Endodermal cell (in vitro differentiated cells): ENCODE measurements around the gene DRGX. TPM values are rescaled to one million over a fixed set of nuclear protein-coding genes. Genes with fewer than 3 reads are reported as not detected.

Experiments used
- DNase-seq: peaks from one replicate; pipeline ENCODE4 v3.0.0-alpha.2; 2017
- H3K27ac ChIP-seq: 2 replicates; pipeline ENCODE4 v1.5.1; 2013; ENCODE audit warnings: mild to moderate bottlenecking, low read depth, low read length, moderate library complexity
- H3K27me3 ChIP-seq: 2 replicates; pipeline ENCODE4 v1.6.1; 2013; ENCODE audit warnings: mild to moderate bottlenecking, low read length, moderate library complexity; ENCODE audit not compliant: insufficient read depth, control insufficient read depth, poor library complexity, severe bottlenecking
- H3K36me3 ChIP-seq: 2 replicates; pipeline ENCODE4 v1.7.0; 2013; ENCODE audit warnings: mild to moderate bottlenecking, low read length, moderate library complexity; ENCODE audit not compliant: control insufficient read depth, insufficient read depth
- H3K4me1 ChIP-seq: one replicate; pipeline ENCODE4 v1.7.0; 2013; ENCODE audit warnings: low read length; ENCODE audit not compliant: control insufficient read depth, insufficient read depth
- H3K4me3 ChIP-seq: 2 replicates; pipeline ENCODE4 v1.5.1; 2013; ENCODE audit warnings: mild to moderate bottlenecking, low read length, moderate library complexity
- H3K9ac ChIP-seq: 2 replicates; pipeline ENCODE4 v1.6.1; 2013; ENCODE audit warnings: mild to moderate bottlenecking, low read length, moderate library complexity; ENCODE audit not compliant: poor library complexity, severe bottlenecking; ENCODE audit errors: extremely low read depth
- H3K9me3 ChIP-seq: 2 replicates; pipeline ENCODE4 v1.6.1; 2013; ENCODE audit warnings: mild to moderate bottlenecking, low read length, moderate library complexity; ENCODE audit not compliant: control insufficient read depth
- H3K27ac Mint-ChIP-seq: 2 replicates; pipeline ENCODE4 v1.8.0; 2020; ENCODE audit warnings: mixed read lengths
- H3K27me3 Mint-ChIP-seq: 2 replicates; pipeline ENCODE4 v1.8.0; 2021; ENCODE audit warnings: mild to moderate bottlenecking, mixed read lengths; ENCODE audit not compliant: insufficient read depth
- H3K36me3 Mint-ChIP-seq: 2 replicates; pipeline ENCODE4 v1.8.0; 2020; ENCODE audit warnings: low read depth, mixed read lengths
- H3K4me1 Mint-ChIP-seq: 2 replicates; pipeline ENCODE4 v1.8.0; 2020; ENCODE audit warnings: mixed read lengths
- H3K4me3 Mint-ChIP-seq: 2 replicates; pipeline ENCODE4 v1.8.0; 2020; ENCODE audit warnings: mild to moderate bottlenecking, moderate library complexity, mixed read lengths
- H3K9me3 Mint-ChIP-seq: 2 replicates; pipeline ENCODE4 v1.8.0; 2020; ENCODE audit warnings: mild to moderate bottlenecking, mixed read lengths
- CTCF ChIP-seq: fragments of 200-600 bp; sonication (generic); conservative IDR thresholded peaks from 2 replicates; pipeline ENCODE4 v1.5.0; 2021; ENCODE audit warnings: antibody characterized with exemption, mild to moderate bottlenecking
- WGBS, 2 experiments: methylation state at CpG; one replicate each; pipeline versions ENCODE4 v1.1.5 to v1.1.7; 2013; ENCODE audit warnings: missing lambda C conversion rate in 2 of 2, mixed read lengths in 1 of 2; ENCODE audit not compliant: insufficient coverage in 1 of 2, insufficient read length in 1 of 2; 5-methylcytosine and 5-hydroxymethylcytosine counted together
- total RNA-seq, 2 donors: library from RNA; stranded (reverse); fragmentation: NEBNext Ultra II Directional in 1 of 2; extraction: Animal tissue kit (Norgen Biotek cat#: 25700) in 1 of 2; gene quantifications; 2 replicates in 1 of 2; 3 replicates in 1 of 2; pipeline ENCODE4 v1.2.1, GENCODE V29; 2021

The DRGX gene
- total RNA-seq, 2 donors from 2014 or later: not detected

DNA sequence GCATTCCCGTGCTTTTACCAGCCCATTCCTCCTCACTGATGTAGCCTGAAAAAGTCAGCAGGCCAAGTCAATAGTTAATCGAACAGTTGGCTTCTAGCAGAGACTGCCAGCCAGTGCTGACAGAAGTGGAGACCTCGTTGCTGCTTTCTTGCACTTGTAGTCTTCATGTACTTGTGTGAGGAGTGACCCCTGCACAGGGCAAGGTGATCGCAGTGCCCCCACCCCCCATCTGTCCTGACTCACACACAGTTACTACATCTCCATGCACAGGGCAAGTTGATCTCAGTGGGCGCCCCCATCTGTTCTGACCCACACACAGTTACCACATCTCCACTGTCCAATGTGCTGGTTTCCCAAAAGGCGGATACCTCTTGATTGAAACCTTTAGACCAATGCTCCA, 62.7 kb downstream of the DRGX start:
- Mint-ChIP-seq H3K4me3 (no peak overlapping the region), H3K27me3 (peaks cover 6% of the 10 kb centered on the region), H3K9me3 (no peaks in the 10 kb centered on the region), H3K36me3 (no peaks in the 10 kb centered on the region), H3K27ac (no peak overlapping the region), H3K4me1 (no peaks in the 10 kb centered on the region)
- Histone ChIP-seq H3K4me3 (no peak overlapping the region), H3K27ac (no peak overlapping the region), H3K4me1 (no peaks in the 10 kb centered on the region), H3K27me3 (no peaks in the 10 kb centered on the region), H3K36me3 (no peaks in the 10 kb centered on the region), H3K9ac (no peak overlapping the region), H3K9me3 (no peaks in the 10 kb centered on the region)
- WGBS, 2 experiments: 86 to 90% methylated on average over 3 to 6 of the region's 6 CpGs
- no peak for TF ChIP-seq CTCF
- no peak for DNase-seq

- no peaks in the 10 kb centered on the region for H3K36me3 Mint-ChIP-seq
- no peaks in the 10 kb centered on the region for H3K4me1 Mint-ChIP-seq
- DNase-seq: no peak
- peaks cover 6% of the 10 kb centered on the region for H3K27me3 Mint-ChIP-seq
- TF ChIP-seq CTCF: no peak
- H3K27ac ChIP-seq: no peak overlapping the region
- 89 to 97% methylated on average over 6 of the region's 6 CpGs for WGBS, 2 experiments
- H3K4me3 ChIP-seq: no peak overlapping the region
- H3K4me3 Mint-ChIP-seq: no peak overlapping the region
- no peak overlapping the region for H3K27ac Mint-ChIP-seq
- H3K36me3 ChIP-seq: no peaks in the 10 kb centered on the region
- H3K27me3 ChIP-seq: no peaks in the 10 kb centered on the region
- no peaks in the 10 kb centered on the region for H3K9me3 Mint-ChIP-seq
- H3K4me1 ChIP-seq: no peaks in the 10 kb centered on the region
- no peaks in the 10 kb centered on the region for H3K9me3 ChIP-seq
- H3K9ac ChIP-seq: no peak overlapping the region
These were observed 63.1 kb downstream of the DRGX start for GRCh38 chr10:49332768-49333167.

DNA sequence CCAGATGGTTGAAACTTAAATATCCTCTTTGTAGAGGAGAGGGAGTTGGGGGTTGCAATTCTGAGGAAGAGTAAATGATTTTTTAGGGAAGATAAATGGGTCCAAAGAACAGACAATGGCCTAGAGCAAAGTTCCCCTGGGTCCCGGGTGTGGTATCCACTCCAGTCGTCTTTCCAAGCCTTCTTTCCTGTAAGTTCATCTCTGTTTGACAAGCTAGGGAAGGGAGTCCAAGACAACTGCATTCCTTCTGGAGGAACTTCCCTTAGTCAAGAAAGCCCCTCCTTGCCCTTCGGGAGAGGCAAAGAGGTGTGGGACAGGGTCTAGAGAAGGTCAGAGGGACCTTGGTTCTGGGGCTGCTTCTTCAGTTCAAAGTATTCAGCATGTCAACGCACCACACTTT, 63.6 kb downstream of the DRGX start:
- no peak overlapping the region for H3K4me3 ChIP-seq
- Mint-ChIP-seq H3K9me3 (no peaks in the 10 kb centered on the region), H3K4me3 (no peak overlapping the region), H3K36me3 (no peaks in the 10 kb centered on the region), H3K4me1 (no peaks in the 10 kb centered on the region), H3K27ac (no peak overlapping the region), H3K27me3 (peaks cover 6% of the 10 kb centered on the region)
- DNase-seq: no peak
- no peaks in the 10 kb centered on the region for H3K9me3 ChIP-seq
- no peak for TF ChIP-seq CTCF
- no peaks in the 10 kb centered on the region for H3K4me1 ChIP-seq
- 83 to 86% methylated on average over 1 to 4 of the region's 4 CpGs for WGBS, 2 experiments
- no peak overlapping the region for H3K27ac ChIP-seq
- H3K36me3 ChIP-seq: no peaks in the 10 kb centered on the region
- H3K27me3 ChIP-seq: no peaks in the 10 kb centered on the region
- H3K9ac ChIP-seq: no peak overlapping the region
